ENCODE measurements around the gene SLC25A5.
"Not testable (repeated sequence)": the region's sequence is repeated elsewhere in the genome, so short reads cannot be mapped to it uniquely, and the experiment has no call there.

Gene SLC25A5

GRCh38 chrX:119488749-119489148 is 20.5 kb downstream of the SLC25A5 start:
- Mint-ChIP-seq H3K9me3 (no peaks in the 10 kb centered on the region), H3K4me3 (no peak overlapping the region)
- DNase-seq: no peak

GRCh38 chrX:119489212-119490074 is 21.2 kb downstream of the SLC25A5 start:
- Mint-ChIP-seq H3K27me3 (peaks cover 1% of the 10 kb centered on the region), H3K9me3 (no peaks in the 10 kb centered on the region), H3K27ac (no peak overlapping the region), H3K4me1 (ENCODE audit: low read depth) (no peaks in the 10 kb centered on the region), H3K4me3 (no peak overlapping the region), H3K36me3 (ENCODE audit: low read depth) (no peaks in the 10 kb centered on the region)
- no peak for DNase-seq

More at GRCh38 chrX:119488749-119489148, 20.5 kb downstream of the SLC25A5 start:
- Mint-ChIP-seq H3K4me1 (ENCODE audit: low read depth) (no peaks in the 10 kb centered on the region), H3K27ac (no peak overlapping the region), H3K27me3 (peaks cover 4% of the 10 kb centered on the region), H3K36me3 (ENCODE audit: low read depth) (no peaks in the 10 kb centered on the region)

GRCh38 chrX:119492463-119492862 is 24.2 kb downstream of the SLC25A5 start:
- DNase-seq: no peak
- peaks cover 3% of the 10 kb centered on the region for H3K27me3 Mint-ChIP-seq
- no peaks in the 10 kb centered on the region for H3K36me3 Mint-ChIP-seq (ENCODE audit: low read depth)
- peaks cover 8% of the 10 kb centered on the region for H3K4me1 Mint-ChIP-seq (ENCODE audit: low read depth)
- H3K9me3 Mint-ChIP-seq: no peaks in the 10 kb centered on the region
- no peak overlapping the region for H3K27ac Mint-ChIP-seq
- no peak overlapping the region for H3K4me3 Mint-ChIP-seq

GRCh38 chrX:119493851-119494495 is 25.7 kb downstream of the SLC25A5 start:
- not testable (repeated sequence) for H3K27me3 Mint-ChIP-seq; H3K27ac Mint-ChIP-seq; H3K4me1 Mint-ChIP-seq (ENCODE audit: low read depth); H3K9me3 Mint-ChIP-seq; H3K4me3 Mint-ChIP-seq; H3K36me3 Mint-ChIP-seq (ENCODE audit: low read depth); DNase-seq

- H3K27ac Mint-ChIP-seq: peak overlapping the region; percentile 1
- H3K4me1 Mint-ChIP-seq (ENCODE audit: low read depth): peaks cover 8% of the 10 kb centered on the region
- peaks cover 3% of the 10 kb centered on the region for H3K27me3 Mint-ChIP-seq
- DNase-seq: no peak
- H3K9me3 Mint-ChIP-seq: no peaks in the 10 kb centered on the region
- H3K4me3 Mint-ChIP-seq: no peak overlapping the region
- H3K36me3 Mint-ChIP-seq (ENCODE audit: low read depth): no peaks in the 10 kb centered on the region
These were observed 27.8 kb downstream of the SLC25A5 start for GRCh38 chrX:119495734-119496726.

GRCh38 chrX:119497185-119497584 is 28.9 kb downstream of the SLC25A5 start:
- no peaks in the 10 kb centered on the region for H3K36me3 Mint-ChIP-seq (ENCODE audit: low read depth)
- no peak overlapping the region for H3K4me3 Mint-ChIP-seq
- no peak for DNase-seq
- peaks cover 11% of the 10 kb centered on the region for H3K4me1 Mint-ChIP-seq (ENCODE audit: low read depth)
- no peaks in the 10 kb centered on the region for H3K9me3 Mint-ChIP-seq
- H3K27ac Mint-ChIP-seq: no peak overlapping the region
- H3K27me3 Mint-ChIP-seq: peaks cover 3% of the 10 kb centered on the region

- H3K9me3 Mint-ChIP-seq: no peaks in the 10 kb centered on the region
- no peak overlapping the region for H3K4me3 Mint-ChIP-seq
- DNase-seq: no peak
- H3K36me3 Mint-ChIP-seq (ENCODE audit: low read depth): no peaks in the 10 kb centered on the region
- peaks cover 3% of the 10 kb centered on the region for H3K27me3 Mint-ChIP-seq
- H3K27ac Mint-ChIP-seq: no peak overlapping the region
- peaks cover 19% of the 10 kb centered on the region for H3K4me1 Mint-ChIP-seq (ENCODE audit: low read depth)
These were observed 32.0 kb downstream of the SLC25A5 start for GRCh38 chrX:119500061-119500800.

GRCh38 chrX:119501511-119502148 is 33.4 kb downstream of the SLC25A5 start:
- DNase-seq: no peak
- Mint-ChIP-seq H3K9me3 (no peaks in the 10 kb centered on the region), H3K27me3 (no peaks in the 10 kb centered on the region), H3K36me3 (ENCODE audit: low read depth) (no peaks in the 10 kb centered on the region), H3K27ac (no peak overlapping the region), H3K4me3 (no peak overlapping the region), H3K4me1 (ENCODE audit: low read depth) (peaks cover 12% of the 10 kb centered on the region)

- Mint-ChIP-seq H3K4me1 (ENCODE audit: low read depth) (peaks cover 10% of the 10 kb centered on the region), H3K4me3 (no peak overlapping the region), H3K36me3 (ENCODE audit: low read depth) (no peaks in the 10 kb centered on the region), H3K27ac (peak overlapping the region; percentile 69), H3K9me3 (no peaks in the 10 kb centered on the region), H3K27me3 (no peaks in the 10 kb centered on the region)
- DNase-seq: peak; percentile 39
These were observed 34.7 kb downstream of the SLC25A5 start for GRCh38 chrX:119502727-119503483.

GRCh38 chrX:119503484-119503861 is 35.2 kb downstream of the SLC25A5 start:
- Mint-ChIP-seq H3K27me3 (no peaks in the 10 kb centered on the region), H3K4me3 (no peak overlapping the region), H3K36me3 (ENCODE audit: low read depth) (no peaks in the 10 kb centered on the region), H3K9me3 (no peaks in the 10 kb centered on the region), H3K4me1 (ENCODE audit: low read depth) (peaks cover 10% of the 10 kb centered on the region), H3K27ac (no peak overlapping the region)
- DNase-seq: no peak

GRCh38 chrX:119505145-119505544 is 36.9 kb downstream of the SLC25A5 start:
- not testable (repeated sequence) for H3K27me3 Mint-ChIP-seq; H3K36me3 Mint-ChIP-seq (ENCODE audit: low read depth); DNase-seq; H3K9me3 Mint-ChIP-seq; H3K27ac Mint-ChIP-seq; H3K4me3 Mint-ChIP-seq
- H3K4me1 Mint-ChIP-seq (ENCODE audit: low read depth): peaks cover 10% of the 10 kb centered on the region

- no peak for DNase-seq
- H3K4me1 Mint-ChIP-seq (ENCODE audit: low read depth): peaks cover 10% of the 10 kb centered on the region
- H3K4me3 Mint-ChIP-seq: no peak overlapping the region
- peaks cover 13% of the 10 kb centered on the region for H3K27me3 Mint-ChIP-seq
- no peak overlapping the region for H3K27ac Mint-ChIP-seq
- H3K9me3 Mint-ChIP-seq: no peaks in the 10 kb centered on the region
- no peaks in the 10 kb centered on the region for H3K36me3 Mint-ChIP-seq (ENCODE audit: low read depth)
These were observed 37.7 kb downstream of the SLC25A5 start for GRCh38 chrX:119505945-119506344.

GRCh38 chrX:119507206-119507605 is 39.0 kb downstream of the SLC25A5 start:
- Mint-ChIP-seq H3K4me3 (no peak overlapping the region), H3K27me3 (peaks cover 15% of the 10 kb centered on the region), H3K27ac (peak overlapping the region; percentile 5), H3K4me1 (ENCODE audit: low read depth) (peaks cover 7% of the 10 kb centered on the region), H3K9me3 (no peaks in the 10 kb centered on the region), H3K36me3 (ENCODE audit: low read depth) (no peaks in the 10 kb centered on the region)
- no peak for DNase-seq

All from activated T-cell treated with anti-CD3 and anti-CD28 coated beads, Interleukin-2, amount 50 U/mL, for 24 hours (primary cell).